Parathyroid adenoma (tissue), 2 donors: ENCODE results near the gene PTPN21.

Experiments
- H2AFZ ChIP-seq: fragments of 300-600 bp; sonication (generic); one replicate; pipeline ENCODE4 v1.7.0; 2017; ENCODE audit warnings: antibody characterized with exemption, mild to moderate bottlenecking
- H3K27ac ChIP-seq: fragments of 300-600 bp; sonication (generic); one replicate; pipeline ENCODE4 v1.7.0; 2017
- H3K27me3 ChIP-seq: fragments of 300-600 bp; sonication (generic); one replicate; pipeline ENCODE4 v1.7.0; 2017; ENCODE audit warnings: low read length; ENCODE audit not compliant: control insufficient read depth, insufficient read depth
- H3K36me3 ChIP-seq: fragments of 300-600 bp; sonication (generic); one replicate; pipeline ENCODE4 v1.7.0; 2017; ENCODE audit warnings: low read length; ENCODE audit not compliant: control insufficient read depth, insufficient read depth
- H3K4me1 ChIP-seq: fragments of 300-600 bp; sonication (generic); one replicate; pipeline ENCODE4 v1.7.0; 2017; ENCODE audit warnings: control low read depth
- H3K4me2 ChIP-seq: fragments of 300-600 bp; sonication (generic); one replicate; pipeline ENCODE4 v1.7.0; 2017; ENCODE audit warnings: low read length
- H3K4me3 ChIP-seq: fragments of 300-600 bp; sonication (generic); one replicate; pipeline ENCODE4 v1.7.0; 2017; ENCODE audit warnings: low read depth, low read length
- H3K79me2 ChIP-seq: fragments of 300-600 bp; sonication (generic); one replicate; pipeline ENCODE4 v1.7.0; 2017; ENCODE audit warnings: control low read depth
- H3K9ac ChIP-seq: fragments of 300-600 bp; sonication (generic); one replicate; pipeline ENCODE4 v1.7.0; 2017; ENCODE audit warnings: mild to moderate bottlenecking
- H3K9me3 ChIP-seq: fragments of 300-600 bp; sonication (generic); one replicate; pipeline ENCODE4 v1.7.0; 2017; ENCODE audit warnings: low read length; ENCODE audit not compliant: control insufficient read depth
- TF ChIP-seq, protein P1 (sequence below): fragments of 300-600 bp; sonication (generic); IDR thresholded peaks from one replicate; pipeline ENCODE4 v1.7.0; 2017; ENCODE audit warnings: antibody characterized with exemption, mild to moderate bottlenecking
- donor health status: primary hyperparathyroidism.

PTPN21 gene

DNA sequence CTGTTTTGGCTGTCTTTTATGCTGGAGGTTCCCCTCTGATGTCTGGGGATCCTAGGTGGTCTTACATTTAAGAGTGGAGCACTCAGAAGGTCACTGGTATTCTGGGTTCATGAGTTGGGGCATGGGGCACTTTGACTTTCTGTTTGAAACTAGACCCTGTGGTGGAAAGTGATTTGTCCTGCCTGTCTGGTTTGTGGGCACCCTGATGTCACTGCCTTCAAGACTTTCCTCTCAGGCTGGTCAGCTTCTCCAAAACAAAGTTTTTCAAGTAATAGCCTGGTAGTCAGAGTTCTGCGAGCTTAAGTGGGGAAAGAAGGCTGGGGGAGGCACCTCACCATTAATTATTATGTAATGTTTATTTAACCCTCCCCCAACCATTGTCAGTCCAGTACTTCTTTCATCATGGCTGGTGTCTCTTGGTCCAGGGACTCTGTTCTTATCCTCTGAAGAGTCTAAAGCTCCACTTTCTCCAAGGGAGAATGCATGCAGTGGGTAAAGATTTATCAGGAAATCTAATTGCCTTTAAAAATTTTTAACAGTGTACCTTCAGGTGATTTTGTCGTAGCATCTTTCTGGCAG lies 43.4 kb upstream of the PTPN21 start:
- Histone ChIP-seq H3K27ac (no peak overlapping the region), H3K9me3 (no peaks in the 10 kb centered on the region), H3K4me1 (no peaks in the 10 kb centered on the region), H3K9ac (no peak overlapping the region), H3K79me2 (peaks cover 20% of the 10 kb centered on the region), H3K27me3 (no peaks in the 10 kb centered on the region), H3K4me2 (no peak overlapping the region), H3K36me3 (no peaks in the 10 kb centered on the region), H3K4me3 (no peak overlapping the region), H2AFZ (no peak overlapping the region)
- TF ChIP-seq, protein P1, sequence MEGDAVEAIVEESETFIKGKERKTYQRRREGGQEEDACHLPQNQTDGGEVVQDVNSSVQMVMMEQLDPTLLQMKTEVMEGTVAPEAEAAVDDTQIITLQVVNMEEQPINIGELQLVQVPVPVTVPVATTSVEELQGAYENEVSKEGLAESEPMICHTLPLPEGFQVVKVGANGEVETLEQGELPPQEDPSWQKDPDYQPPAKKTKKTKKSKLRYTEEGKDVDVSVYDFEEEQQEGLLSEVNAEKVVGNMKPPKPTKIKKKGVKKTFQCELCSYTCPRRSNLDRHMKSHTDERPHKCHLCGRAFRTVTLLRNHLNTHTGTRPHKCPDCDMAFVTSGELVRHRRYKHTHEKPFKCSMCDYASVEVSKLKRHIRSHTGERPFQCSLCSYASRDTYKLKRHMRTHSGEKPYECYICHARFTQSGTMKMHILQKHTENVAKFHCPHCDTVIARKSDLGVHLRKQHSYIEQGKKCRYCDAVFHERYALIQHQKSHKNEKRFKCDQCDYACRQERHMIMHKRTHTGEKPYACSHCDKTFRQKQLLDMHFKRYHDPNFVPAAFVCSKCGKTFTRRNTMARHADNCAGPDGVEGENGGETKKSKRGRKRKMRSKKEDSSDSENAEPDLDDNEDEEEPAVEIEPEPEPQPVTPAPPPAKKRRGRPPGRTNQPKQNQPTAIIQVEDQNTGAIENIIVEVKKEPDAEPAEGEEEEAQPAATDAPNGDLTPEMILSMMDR: no peak

DNA sequence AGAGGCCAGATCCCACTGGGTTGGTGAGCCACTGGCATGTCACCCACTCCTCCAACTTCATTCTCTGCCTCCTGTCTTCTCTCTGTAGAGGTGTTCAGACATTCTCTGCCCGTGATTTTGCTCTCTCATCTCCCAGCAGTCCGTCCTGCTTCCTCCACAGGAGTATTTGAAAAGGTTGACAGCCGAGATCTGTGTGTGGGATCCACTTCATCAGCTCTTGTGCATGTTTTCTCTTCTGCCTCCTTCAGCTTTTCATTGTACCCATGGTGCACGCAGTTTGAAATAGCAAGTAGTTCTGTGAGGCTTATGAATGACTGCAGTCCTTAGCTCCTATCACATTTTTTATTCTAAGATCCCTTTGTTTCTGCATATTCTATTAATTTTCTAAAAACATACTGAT lies 42.8 kb upstream of the PTPN21 start:
- H3K9ac ChIP-seq: no peak overlapping the region
- H3K36me3 ChIP-seq: no peaks in the 10 kb centered on the region
- no peak overlapping the region for H3K4me3 ChIP-seq
- no peak overlapping the region for H3K4me2 ChIP-seq
- no peaks in the 10 kb centered on the region for H3K4me1 ChIP-seq
- H2AFZ ChIP-seq: no peak overlapping the region
- no peak overlapping the region for H3K27ac ChIP-seq
- TF ChIP-seq, protein P1: no peak
- H3K79me2 ChIP-seq: peaks cover 20% of the 10 kb centered on the region
- H3K27me3 ChIP-seq: no peaks in the 10 kb centered on the region
- H3K9me3 ChIP-seq: no peaks in the 10 kb centered on the region

DNA sequence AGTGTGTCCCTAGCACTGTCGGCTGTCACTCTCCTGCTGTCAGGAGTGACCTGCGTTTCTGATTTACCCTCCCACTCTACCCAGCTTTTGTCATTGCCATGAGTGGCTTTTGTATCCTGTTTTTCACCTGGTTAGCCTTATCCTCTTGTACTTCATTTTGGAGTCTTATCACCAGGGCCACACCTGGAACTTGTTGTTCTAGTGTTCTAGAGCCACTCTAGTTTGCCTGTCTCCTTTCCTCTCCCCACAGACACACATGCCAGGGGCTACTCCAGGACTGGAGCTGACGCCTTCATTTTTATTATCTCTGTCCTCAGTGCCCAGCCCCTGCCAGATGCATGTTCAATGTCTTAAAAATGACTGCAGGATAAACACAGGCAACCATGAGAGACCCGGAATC lies 42.2 kb upstream of the PTPN21 start:
- H3K79me2 ChIP-seq: peaks cover 20% of the 10 kb centered on the region
- H3K27me3 ChIP-seq: no peaks in the 10 kb centered on the region
- no peak overlapping the region for H3K4me3 ChIP-seq
- no peaks in the 10 kb centered on the region for H3K9me3 ChIP-seq
- no peak overlapping the region for H2AFZ ChIP-seq
- no peaks in the 10 kb centered on the region for H3K4me1 ChIP-seq
- TF ChIP-seq, protein P1: no peak
- H3K36me3 ChIP-seq: no peaks in the 10 kb centered on the region
- no peak overlapping the region for H3K4me2 ChIP-seq
- H3K9ac ChIP-seq: no peak overlapping the region
- H3K27ac ChIP-seq: no peak overlapping the region

DNA sequence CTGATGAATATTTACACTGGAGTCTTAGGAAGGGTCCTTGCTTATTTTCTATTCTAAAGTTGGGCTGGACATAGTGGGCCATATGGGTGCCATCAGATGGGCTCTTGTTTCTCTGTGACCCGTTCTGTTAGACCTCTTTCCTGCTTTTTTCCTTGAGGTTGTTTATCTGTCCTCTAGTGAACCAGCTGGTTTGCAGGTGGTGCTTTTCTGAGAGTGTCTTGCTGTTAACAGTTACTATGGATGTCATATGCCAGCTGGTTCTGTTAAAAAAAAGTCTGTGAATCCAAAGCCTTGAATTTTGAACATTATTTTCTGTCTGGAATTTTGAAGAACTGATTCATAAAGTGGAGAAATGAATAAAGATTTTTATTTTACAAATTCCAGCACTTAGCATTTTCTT lies 37.2 kb upstream of the PTPN21 start:
- Histone ChIP-seq H3K79me2 (peaks cover 15% of the 10 kb centered on the region), H3K4me1 (no peaks in the 10 kb centered on the region), H3K9me3 (no peaks in the 10 kb centered on the region), H3K27ac (no peak overlapping the region), H3K36me3 (no peaks in the 10 kb centered on the region), H2AFZ (no peak overlapping the region), H3K4me3 (no peak overlapping the region), H3K27me3 (no peaks in the 10 kb centered on the region), H3K4me2 (no peak overlapping the region), H3K9ac (no peak overlapping the region)
- TF ChIP-seq, protein P1: no peak

DNA sequence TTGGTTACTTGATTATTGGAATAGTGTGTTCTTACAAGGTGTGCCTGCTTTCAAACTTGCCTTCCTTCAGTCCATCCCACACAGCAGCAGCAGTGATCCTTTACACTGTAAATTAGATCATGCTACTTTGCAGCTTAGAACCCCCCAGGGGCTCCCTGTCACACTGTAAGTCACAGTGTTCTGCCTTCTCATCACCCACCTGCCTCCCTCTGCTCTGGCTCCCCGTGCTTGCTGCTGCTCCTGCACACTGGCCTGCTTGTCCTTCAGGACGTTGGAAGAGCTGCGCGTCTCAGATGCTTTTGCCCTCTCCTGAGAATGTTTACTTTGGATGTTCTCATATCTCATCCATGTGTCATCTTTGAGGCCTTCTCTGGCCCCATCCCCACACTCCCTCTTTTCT lies 35.4 kb upstream of the PTPN21 start:
- Histone ChIP-seq H3K4me3 (no peak overlapping the region), H3K36me3 (no peaks in the 10 kb centered on the region)

More for the DNA sequence above, 35.4 kb upstream of the PTPN21 start:
- Histone ChIP-seq H3K79me2 (peaks cover 7% of the 10 kb centered on the region), H3K4me1 (no peaks in the 10 kb centered on the region), H3K27ac (no peak overlapping the region), H3K4me2 (no peak overlapping the region), H3K27me3 (no peaks in the 10 kb centered on the region), H3K9ac (no peak overlapping the region), H2AFZ (no peak overlapping the region), H3K9me3 (no peaks in the 10 kb centered on the region)
- TF ChIP-seq, protein P1: no peak
